NB4 (cell line): ENCODE results near the gene BCL2L12.

ENCODE experiments used
- DNase-seq: peaks from one replicate; pipeline ENCODE4 v3.0.0; 2010; ENCODE audit warnings: low read depth
- H3K4me3 ChIP-seq: one replicate; pipeline ENCODE4 v1.5.1; 2011; ENCODE audit warnings: mild to moderate bottlenecking, low read depth, low read length, moderate library complexity
- CTCF ChIP-seq: IDR thresholded peaks from one replicate; pipeline ENCODE4 v1.5.1; 2012; ENCODE audit warnings: low read depth, low read length
- MAX ChIP-seq: IDR thresholded peaks from 2 replicates; pipeline ENCODE4 v1.6.1; 2011; ENCODE audit warnings: low read depth, low read length
- MYC ChIP-seq: IDR thresholded peaks from 2 replicates; pipeline ENCODE4 v1.6.1; 2011; ENCODE audit warnings: low read depth, low read length
- POLR2A ChIP-seq: IDR thresholded peaks from 2 replicates; pipeline ENCODE4 v1.6.1; 2011; ENCODE audit warnings: mild to moderate bottlenecking; ENCODE audit not compliant: insufficient read length; ENCODE audit errors: extremely low read depth

Gene BCL2L12

GRCh38 chr19:49692147-49692506 is 26.4 kb downstream of the BCL2L12 start:
- no peak for DNase-seq
- no peak overlapping the region for H3K4me3 ChIP-seq
- TF ChIP-seq MYC (no peak), MAX (no peak), CTCF (no peak), POLR2A (no peak)

- no peak overlapping the region for H3K4me3 ChIP-seq
- TF ChIP-seq CTCF: no peak
- TF ChIP-seq POLR2A: no peak
- TF ChIP-seq MAX: no peak
- no peak for TF ChIP-seq MYC
- no peak for DNase-seq
Measured at GRCh38 chr19:49696115-49696514, 30.4 kb downstream of the BCL2L12 start.

GRCh38 chr19:49696865-49697264 is 31.1 kb downstream of the BCL2L12 start:
- no peak overlapping the region for H3K4me3 ChIP-seq
- DNase-seq: no peak
- TF ChIP-seq MAX: no peak
- TF ChIP-seq MYC: no peak
- no peak for TF ChIP-seq CTCF
- no peak for TF ChIP-seq POLR2A

- no peak for DNase-seq
- TF ChIP-seq MAX (no peak), MYC (no peak), POLR2A (no peak), CTCF (no peak)
- H3K4me3 ChIP-seq: no peak overlapping the region
Measured at GRCh38 chr19:49699364-49699763, 33.6 kb downstream of the BCL2L12 start.

- TF ChIP-seq MAX: no peak
- TF ChIP-seq CTCF: no peak
- TF ChIP-seq POLR2A: no peak
- no peak for TF ChIP-seq MYC
- DNase-seq: no peak
- H3K4me3 ChIP-seq: no peak overlapping the region
Measured at GRCh38 chr19:49700563-49700962, 34.8 kb downstream of the BCL2L12 start.
